Inflammatory macrophage (primary cell): ENCODE measurements around the gene ADGRD1.

ENCODE experiments used
- DNase-seq, 2 donors: peaks; one replicate each; pipeline ENCODE4 v3.0.0-alpha.2; 2020 to 2022

The ADGRD1 gene

GRCh38 chr12:131174901-131175300 is 221.2 kb downstream of the ADGRD1 start:
- no peak for DNase-seq

DNA sequence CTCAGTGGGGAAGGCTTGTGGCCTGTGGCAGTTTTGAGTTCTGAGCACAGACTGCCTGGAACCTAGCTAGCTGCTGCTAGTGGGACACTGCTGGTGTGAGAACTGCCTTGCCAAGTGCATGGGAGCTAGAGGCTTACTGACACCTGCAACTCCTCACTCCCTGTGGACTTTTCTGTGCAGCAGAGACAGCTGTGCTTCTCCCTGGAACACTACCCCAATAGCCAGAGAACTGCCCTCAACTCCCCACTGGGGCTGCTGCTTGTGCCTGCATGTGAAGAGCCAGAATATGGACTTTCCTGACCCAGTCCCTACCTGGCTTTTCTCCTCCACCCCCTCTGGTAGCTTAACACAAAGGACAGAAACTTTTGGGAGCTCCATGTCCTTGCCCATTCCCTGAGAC is 222.6 kb downstream of the ADGRD1 start:
- no peak for DNase-seq

DNA sequence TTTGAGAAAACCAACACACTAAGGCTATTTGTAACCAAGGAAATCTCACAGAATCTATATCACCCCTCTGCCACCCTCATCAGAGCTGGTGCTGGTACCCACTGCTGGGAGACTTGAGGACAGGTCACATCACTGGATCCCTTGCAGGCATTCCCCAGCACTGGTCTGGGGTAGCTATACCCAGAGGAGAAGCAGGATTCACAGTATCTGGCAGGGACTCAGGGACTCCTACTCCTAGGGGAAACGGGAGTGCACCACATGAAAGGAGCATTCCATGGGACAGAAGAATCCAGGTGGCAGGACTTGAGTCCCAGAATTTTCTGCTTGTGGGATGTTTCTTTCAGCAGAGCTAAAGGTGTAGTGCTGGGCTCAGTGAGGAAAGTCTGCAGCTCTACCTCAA is 223.2 kb downstream of the ADGRD1 start:
- DNase-seq, result no peak

GRCh38 chr12:131177599-131177998 is 223.9 kb downstream of the ADGRD1 start:
- DNase-seq, result no peak

GRCh38 chr12:131187602-131188001 is 233.9 kb downstream of the ADGRD1 start:
- no peak for DNase-seq

GRCh38 chr12:131188131-131189050 is 234.7 kb downstream of the ADGRD1 start:
- DNase-seq, result no peak

- no peak for DNase-seq
Measured at GRCh38 chr12:131189781-131190180, 236.1 kb downstream of the ADGRD1 start.

DNA sequence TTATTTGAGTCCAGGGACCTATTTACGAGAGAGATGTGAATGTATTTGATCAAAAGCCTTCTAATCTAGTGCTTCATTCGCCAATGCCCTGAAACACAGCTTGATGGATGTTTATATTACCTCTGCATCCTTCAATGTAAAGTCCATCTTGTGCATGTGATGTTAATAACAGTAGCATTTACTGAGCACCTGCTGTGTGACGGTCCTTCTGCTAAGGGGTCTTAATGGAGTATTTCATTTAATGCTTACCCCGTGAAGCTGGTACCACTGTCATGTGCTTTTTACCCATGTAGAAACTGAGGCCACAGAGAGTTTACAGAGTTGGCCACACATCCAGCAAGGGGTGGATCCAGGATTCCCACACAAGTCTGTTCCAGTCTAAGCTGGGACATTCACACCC is 237.3 kb downstream of the ADGRD1 start:
- DNase-seq, result no peak
